GM19467 (cell line): ENCODE measurements around the gene TMEM59L.
"Not testable (repeated sequence)": the region's sequence is repeated elsewhere in the genome, so short reads cannot be mapped to it uniquely, and the experiment has no call there.

Experiments used
- ATAC-seq: cut with Tn5 transposase; IDR thresholded peaks from one replicate; pipeline ENCODE4 v1.9.1; 2021; ENCODE audit warnings: mild to moderate bottlenecking, moderate library complexity; ENCODE audit not compliant: unreplicated experiment

The TMEM59L gene

DNA sequence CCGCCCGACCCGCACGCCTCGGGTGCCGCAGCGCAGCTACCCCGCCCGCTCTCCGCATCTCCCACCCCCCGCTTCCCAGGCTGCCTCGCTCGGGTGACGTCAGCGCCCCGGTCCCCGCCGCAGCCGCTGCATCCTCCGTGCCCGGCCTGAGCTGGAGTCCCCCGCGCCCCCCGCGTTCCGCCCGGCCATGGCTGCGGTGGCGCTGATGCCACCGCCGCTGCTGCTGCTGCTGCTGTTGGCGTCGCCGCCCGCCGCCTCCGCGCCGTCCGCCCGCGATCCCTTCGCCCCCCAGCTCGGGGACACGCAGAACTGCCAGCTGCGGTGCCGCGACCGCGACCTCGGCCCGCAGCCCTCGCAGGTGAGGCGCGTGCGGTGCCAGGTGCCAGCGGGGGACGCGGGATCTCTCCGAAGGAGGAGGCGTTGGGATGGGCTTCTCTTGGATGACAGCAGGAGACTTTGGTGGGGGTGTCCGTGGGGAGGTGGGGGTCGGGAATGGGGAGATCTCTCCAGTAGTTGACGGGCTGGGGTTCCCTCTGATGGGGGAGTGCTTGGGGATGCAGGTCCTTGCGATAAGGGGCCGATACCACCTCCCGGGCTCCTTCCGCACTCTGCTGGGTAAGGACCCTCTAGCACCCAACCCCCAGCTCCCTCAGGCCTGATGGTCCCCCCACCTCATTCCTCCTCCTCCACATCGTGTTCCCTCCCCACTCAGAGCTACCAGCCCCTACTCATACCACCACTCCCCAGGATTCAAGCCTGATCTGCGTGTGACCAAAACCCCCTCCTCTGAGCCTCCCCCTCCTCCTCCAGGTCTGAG lies at the start of gene TMEM59L:
TMEM59L (plus strand) TSS at position 99 of the 817 bp plus-strand sequence; CDS start at position 188, 89 bp downstream.
- ATAC-seq, result no peak

DNA sequence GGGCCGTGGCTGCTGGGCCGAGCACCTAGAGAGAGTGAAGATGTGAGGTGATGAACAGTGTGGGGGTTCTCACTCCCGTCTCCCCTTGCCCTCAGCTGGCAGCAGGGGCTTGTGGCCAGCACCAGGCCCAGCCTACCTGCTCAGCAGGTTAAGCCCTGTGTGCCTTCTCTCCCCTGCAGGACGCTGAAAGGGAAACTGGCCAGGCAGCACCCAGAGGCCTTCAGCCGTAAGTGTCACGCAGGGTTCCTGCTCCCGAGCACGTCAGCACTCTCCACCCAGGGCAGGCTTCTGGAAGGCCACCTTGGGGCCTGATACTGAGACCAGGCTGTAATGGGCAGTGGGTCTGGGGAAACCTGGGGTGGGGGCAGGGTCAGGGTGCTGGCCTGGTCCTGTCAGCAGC lies 45.7 kb upstream of the TMEM59L start:
- no peak for ATAC-seq

GRCh38 chr19:18568367-18568766 lies 44.3 kb upstream of the TMEM59L start:
- no peak for ATAC-seq

- peak; percentile 87 for ATAC-seq
Measured at GRCh38 chr19:18571564-18572344, 40.9 kb upstream of the TMEM59L start, which contains the start of gene UBA52. Gene UBA52, plus strand, starts transcription at chr19:18571857. Its CDS starts 1,444 bp downstream, at chr19:18573301.

GRCh38 chr19:18574691-18575291 lies 37.9 kb upstream of the TMEM59L start:
- no peak for ATAC-seq

GRCh38 chr19:18576383-18576782 lies 36.3 kb upstream of the TMEM59L start:
- ATAC-seq, result no peak

- no peak for ATAC-seq
Measured at GRCh38 chr19:18577365-18577914, 35.2 kb upstream of the TMEM59L start.

- no peak for ATAC-seq
Measured at GRCh38 chr19:18580311-18580710, 32.4 kb upstream of the TMEM59L start.

- no peak for ATAC-seq
Measured at GRCh38 chr19:18586306-18586705, 26.4 kb upstream of the TMEM59L start.

DNA sequence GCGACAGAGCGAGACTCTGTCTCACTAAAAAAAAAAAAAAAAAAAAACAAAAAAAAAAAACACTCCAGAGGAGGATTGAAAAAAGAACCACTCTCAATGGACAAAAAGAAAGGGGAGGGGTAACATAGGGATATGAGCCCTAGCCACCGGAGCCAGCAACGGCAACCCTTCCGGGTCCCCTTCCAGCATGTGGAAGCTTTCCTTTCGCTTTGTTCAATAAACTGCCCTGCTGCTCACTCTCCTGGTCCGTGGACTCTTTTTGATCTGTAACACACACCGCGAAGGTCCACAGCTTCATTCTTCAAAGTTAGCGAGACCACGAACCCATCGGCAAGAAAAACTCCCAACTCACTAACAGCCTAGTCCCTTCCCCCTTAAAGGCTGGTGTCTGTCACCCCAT lies 25.1 kb upstream of the TMEM59L start:
- no peak for ATAC-seq

DNA sequence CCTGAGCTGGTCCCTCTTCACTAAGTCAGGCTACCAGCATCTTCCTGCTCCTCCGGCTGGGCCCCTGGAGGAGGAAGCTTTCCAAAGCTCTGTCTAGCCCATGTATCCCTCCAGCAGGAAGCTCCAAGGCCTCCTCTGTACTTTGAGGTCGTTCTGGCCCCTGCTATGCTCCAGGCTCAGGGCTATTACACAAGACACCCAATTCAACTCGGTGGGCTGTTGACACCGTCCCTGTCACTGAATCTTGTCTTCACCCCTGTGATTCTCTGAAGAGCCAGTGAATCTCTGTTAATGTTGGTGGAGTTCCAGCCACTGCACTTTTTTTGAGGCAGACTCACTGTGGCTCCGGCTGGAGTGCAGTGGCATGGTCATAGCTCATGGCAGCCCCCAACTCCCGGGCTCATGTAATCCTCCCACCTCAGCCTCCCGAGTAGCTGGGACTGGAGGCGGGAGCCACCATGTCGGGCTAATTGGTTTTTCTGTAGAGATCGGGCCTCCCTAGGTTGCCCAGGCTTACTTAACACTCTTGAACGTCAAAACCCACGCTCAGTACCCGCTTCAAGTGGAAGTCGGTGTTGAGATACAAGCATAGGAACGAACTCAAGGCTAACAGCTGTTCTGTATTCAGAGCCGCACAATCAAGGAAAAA lies 24.6 kb upstream of the TMEM59L start:
- peak; percentile 20 for ATAC-seq

DNA sequence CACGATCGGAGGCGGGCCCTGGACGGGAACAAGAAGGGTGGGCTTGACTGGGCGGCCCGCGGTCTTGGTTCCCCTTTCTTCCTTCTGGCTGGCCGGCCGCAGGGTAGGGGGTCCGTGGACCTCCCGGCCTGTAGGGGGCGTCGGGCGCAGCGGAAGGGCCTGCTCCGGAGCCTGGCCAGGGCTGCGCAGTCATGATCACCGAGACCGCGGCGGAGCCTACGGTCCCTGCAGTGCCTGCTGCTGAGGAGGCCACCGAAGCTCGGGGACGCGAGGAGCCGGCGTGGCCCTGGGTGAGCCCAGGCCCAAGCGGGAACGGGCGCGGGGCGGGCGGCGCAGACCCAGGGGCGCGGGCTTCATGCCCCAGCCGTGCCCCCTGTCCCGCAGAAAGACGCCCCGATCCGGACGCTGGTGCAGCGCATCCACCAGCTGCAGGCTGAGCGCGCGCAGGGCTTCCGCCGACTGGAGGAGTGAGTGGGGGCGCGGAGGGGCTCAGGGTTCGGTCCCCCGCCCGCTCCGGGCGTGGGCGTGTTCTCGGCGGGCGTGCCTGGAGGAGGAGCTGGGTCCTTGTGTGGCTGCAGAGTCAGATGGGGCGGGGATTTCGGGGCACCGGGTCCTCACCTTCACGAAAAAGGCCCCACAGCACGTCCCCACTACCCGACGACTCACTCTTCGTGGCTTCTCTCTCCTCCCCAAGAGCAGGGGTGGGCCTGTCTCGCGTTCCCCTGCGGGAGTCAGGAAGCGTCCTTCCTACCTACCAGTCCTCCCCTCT lies 23.9 kb upstream of the TMEM59L start, which contains the start of gene REX1BD:
REX1BD (plus strand) TSS at position 188 of the 769 bp plus-strand sequence; CDS start at position 192, 4 bp downstream.
- ATAC-seq, result peak; percentile 74

DNA sequence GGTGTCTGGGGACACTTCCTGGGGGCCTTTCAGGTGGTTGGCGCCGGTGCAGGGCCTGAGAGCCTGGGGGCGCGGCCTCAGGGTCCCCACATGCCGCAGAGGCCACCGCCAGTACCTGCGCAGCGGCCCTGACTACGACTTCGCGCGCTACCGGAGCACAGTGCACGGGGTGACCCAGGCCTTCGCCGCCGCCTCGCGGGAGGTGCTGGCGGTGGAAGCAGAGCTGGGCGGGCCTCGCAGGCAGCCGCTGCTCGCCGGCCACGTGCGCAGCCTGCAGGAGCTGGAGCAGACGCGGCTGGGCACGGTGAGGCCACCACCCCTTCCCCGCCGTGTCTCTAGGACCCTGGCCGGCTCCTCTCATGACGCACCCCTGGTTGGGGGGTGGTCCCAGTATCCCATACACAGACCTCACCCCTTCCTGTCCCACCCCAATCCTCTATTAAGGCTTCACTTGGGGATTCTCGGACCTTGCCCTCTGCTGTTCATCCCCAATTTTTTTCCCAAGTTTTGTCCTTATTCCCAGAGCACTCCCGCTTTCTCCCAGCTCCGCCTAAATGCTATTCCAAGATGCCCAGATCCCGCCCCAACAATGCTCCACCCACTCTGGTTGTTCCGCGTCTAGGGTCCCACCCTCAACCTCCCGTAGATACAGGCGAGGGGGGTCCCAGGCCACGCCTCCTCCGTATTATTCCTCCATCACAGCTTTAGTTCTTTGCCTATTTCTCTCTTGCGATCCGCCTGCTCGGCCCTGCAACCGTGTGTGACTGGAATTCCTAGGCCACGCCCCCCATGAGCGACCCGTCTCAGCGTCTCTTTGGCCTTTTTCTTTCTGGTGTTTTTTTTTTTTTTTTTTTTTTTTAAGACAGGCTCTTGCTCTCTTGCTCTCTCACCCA lies 23.0 kb upstream of the TMEM59L start:
- peak; percentile 22 for ATAC-seq

DNA sequence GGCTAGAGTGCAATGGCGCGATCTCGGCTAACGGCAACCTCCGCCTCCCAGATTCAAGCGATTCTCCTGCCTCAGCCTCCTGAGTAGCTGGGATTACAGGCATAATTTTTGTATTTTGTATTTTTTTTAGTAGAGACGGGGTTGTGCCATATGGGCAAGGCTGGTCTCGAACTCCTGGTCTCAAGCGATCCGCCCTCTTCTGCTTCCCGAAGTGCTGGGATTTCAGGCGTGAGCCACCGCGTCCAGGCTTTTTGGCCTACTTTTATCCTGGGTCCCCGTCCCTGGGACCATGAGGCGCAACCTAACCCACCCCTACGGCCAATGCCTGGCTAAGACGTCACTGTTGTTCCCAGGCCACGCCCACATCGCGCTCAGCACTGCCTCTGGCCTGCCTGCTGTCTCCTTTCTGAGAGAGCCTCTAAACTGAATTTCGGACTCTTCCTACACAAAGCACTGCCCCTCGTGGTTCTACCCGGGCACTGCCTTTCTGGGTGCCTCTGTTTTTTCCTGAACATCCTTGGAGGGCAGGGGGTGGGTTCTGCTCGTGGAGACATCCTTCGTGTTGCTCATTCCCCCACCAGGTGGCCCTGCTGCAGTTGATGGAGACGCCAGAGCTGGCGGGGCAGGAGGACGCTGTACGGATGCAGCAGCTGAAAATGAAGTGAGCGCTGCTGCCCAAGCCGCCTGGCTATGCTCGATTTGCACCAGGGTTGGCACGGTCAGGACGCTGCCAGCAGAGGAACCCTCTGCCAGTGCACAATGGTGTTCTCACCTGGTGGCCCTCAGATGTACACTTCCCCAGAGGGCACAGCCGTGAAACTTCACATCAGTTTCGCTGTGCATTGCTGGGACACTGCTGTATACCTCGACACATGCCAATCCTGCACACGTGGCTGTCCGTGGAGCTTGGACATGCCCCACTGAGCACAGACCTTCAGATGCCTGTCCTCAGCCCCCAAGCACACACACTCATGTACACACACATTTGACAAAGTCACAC lies 22.1 kb upstream of the TMEM59L start:
- ATAC-seq, result no peak

GRCh38 chr19:18591735-18592385 lies 20.8 kb upstream of the TMEM59L start:
- no peak for ATAC-seq

DNA sequence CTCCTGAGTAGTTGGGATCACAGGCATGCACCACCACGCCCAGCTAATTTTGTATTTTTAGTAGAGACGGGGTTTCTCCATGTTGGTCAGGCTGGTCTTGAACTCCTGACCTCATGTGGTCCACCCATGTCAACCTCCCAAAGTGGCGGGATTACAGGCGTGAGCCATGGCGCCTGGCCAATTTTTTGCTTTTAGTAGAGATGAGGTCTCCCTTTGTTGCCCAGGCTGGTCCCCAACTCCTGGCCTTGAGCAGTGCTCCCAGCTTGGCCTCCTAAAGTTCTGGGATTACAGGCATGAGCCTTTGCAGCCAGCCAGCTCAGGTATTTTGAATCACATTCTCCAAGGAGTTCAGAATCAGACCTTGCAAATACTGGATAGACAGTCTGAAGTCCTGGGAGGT lies 19.9 kb upstream of the TMEM59L start:
- not testable (repeated sequence) for ATAC-seq
